HepG2 (cell line): ENCODE data around the gene TTPAL. TPM values are rescaled to one million over a fixed set of nuclear protein-coding genes. Genes with fewer than 3 reads are reported as not detected.

Experiments
- ELF1 ChIP-seq: sonication (generic); formaldehyde crosslinking; IDR thresholded peaks from 2 replicates; pipeline ENCODE4 v1.4.0; 2020; ENCODE audit warnings: missing genetic modification reagents
- EP300 ChIP-seq, 3 experiments: sonication (generic) in 1 of 3; formaldehyde crosslinking in 1 of 3; IDR thresholded peaks; 2 replicates each; pipeline versions ENCODE4 v1.5.1 to v1.6.1; 2011 to 2020; ENCODE audit warnings: low read depth in 2 of 3, low read length in 2 of 3, borderline replicate concordance in 1 of 3, improper control_type of control experiment in 1 of 3, mild to moderate bottlenecking in 1 of 3, missing genetic modification reagents in 1 of 3, moderate library complexity in 1 of 3
- ISL2 ChIP-seq: sonication (generic); formaldehyde crosslinking; IDR thresholded peaks from 2 replicates; pipeline ENCODE4 v1.5.0; 2020; ENCODE audit warnings: missing genetic modification reagents
- MTF2 ChIP-seq: sonication (generic); formaldehyde crosslinking; IDR thresholded peaks from 2 replicates; pipeline ENCODE4 v1.5.0; 2020; ENCODE audit warnings: missing genetic modification reagents, borderline replicate concordance
- NCOA1 ChIP-seq: sonication (generic); formaldehyde crosslinking; IDR thresholded peaks from 2 replicates; pipeline ENCODE4 v1.9.0; 2021; ENCODE audit warnings: missing genetic modification reagents
- NR2F1 ChIP-seq, 2 experiments: fragments of 450-650 bp in 1 of 2; formaldehyde crosslinking in 1 of 2; IDR thresholded peaks; 2 replicates each; pipeline versions ENCODE4 v1.5.0 to v1.6.1; 2016 to 2020; ENCODE audit warnings: mild to moderate bottlenecking in 1 of 2, missing compliant biosample characterization in 1 of 2, missing genetic modification reagents in 1 of 2, moderate library complexity in 1 of 2
- ZNF644 ChIP-seq: IDR thresholded peaks from 2 replicates; pipeline ENCODE4 v1.6.1; 2016; ENCODE audit warnings: low read depth
- ZNF652 ChIP-seq: IDR thresholded peaks from 2 replicates; pipeline ENCODE4 v1.6.1; 2016; ENCODE audit warnings: low read depth, borderline replicate concordance
- ZNF670 ChIP-seq: sonication (generic); formaldehyde crosslinking; IDR thresholded peaks from 2 replicates; pipeline ENCODE4 v1.8.0; 2022; ENCODE audit warnings: mild to moderate bottlenecking, missing genetic modification reagents, borderline replicate concordance
- ZSCAN31 ChIP-seq: sonication (generic); formaldehyde crosslinking; IDR thresholded peaks from 2 replicates; pipeline ENCODE4 v1.5.0; 2020; ENCODE audit warnings: low read depth, mild to moderate bottlenecking, missing genetic modification reagents
- polyA plus RNA-seq, 8 experiments: library from polyadenylated mRNA; depleted of rRNA in 3 of 8; stranded (reverse) in 7 of 8; unstranded in 1 of 8; fragments of >200 nt; fragmentation: Illumina TruSeq in 4 of 8; extraction: Trizol in 4 of 8; gene quantifications; 2 replicates each; pipeline versions ENCODE4 v1.2.1 to v1.2.3, GENCODE V29; 2011 to 2016; ENCODE audit warnings: low read depth in 4 of 8, missing spikeins in 1 of 8, mixed read lengths in 1 of 8; ENCODE audit not compliant: insufficient read depth in 1 of 8
- total RNA-seq, 5 experiments: library from RNA; depleted of rRNA; stranded (reverse); fragments of >200 nt; fragmentation: Illumina TruSeq; extraction: Trizol; gene quantifications; 2 replicates each; pipeline ENCODE4 v1.2.3, GENCODE V29; 2016; ENCODE audit warnings: low read depth in 1 of 5
- TF ChIP-seq, protein P1 (sequence below): IDR thresholded peaks from 2 replicates; pipeline ENCODE4 v1.6.1; 2016; ENCODE audit warnings: low read depth, missing genetic modification reagents, missing compliant biosample characterization
- TF ChIP-seq, protein P2 (sequence below), 2 experiments: sonication (generic) in 1 of 2; formaldehyde crosslinking in 1 of 2; IDR thresholded peaks; 2 replicates each; pipeline versions ENCODE4 v1.4.0 to v1.6.1; 2018 to 2020; ENCODE audit warnings: missing genetic modification reagents in 2 of 2, borderline replicate concordance in 1 of 2, low read depth in 1 of 2, mild to moderate bottlenecking in 1 of 2, missing biosample characterization in 1 of 2
- TF ChIP-seq, protein P3 (sequence below): sonication (generic); formaldehyde crosslinking; IDR thresholded peaks from 2 replicates; pipeline ENCODE4 v1.9.0; 2021; ENCODE audit warnings: mild to moderate bottlenecking, missing genetic modification reagents

TTPAL gene
- total and polyA plus RNA-seq, 2 of the 13 experiments (the other 11 are each of a cell fraction or from before 2014, with no cell fraction given): 4.3 to 18.8 TPM

DNA sequence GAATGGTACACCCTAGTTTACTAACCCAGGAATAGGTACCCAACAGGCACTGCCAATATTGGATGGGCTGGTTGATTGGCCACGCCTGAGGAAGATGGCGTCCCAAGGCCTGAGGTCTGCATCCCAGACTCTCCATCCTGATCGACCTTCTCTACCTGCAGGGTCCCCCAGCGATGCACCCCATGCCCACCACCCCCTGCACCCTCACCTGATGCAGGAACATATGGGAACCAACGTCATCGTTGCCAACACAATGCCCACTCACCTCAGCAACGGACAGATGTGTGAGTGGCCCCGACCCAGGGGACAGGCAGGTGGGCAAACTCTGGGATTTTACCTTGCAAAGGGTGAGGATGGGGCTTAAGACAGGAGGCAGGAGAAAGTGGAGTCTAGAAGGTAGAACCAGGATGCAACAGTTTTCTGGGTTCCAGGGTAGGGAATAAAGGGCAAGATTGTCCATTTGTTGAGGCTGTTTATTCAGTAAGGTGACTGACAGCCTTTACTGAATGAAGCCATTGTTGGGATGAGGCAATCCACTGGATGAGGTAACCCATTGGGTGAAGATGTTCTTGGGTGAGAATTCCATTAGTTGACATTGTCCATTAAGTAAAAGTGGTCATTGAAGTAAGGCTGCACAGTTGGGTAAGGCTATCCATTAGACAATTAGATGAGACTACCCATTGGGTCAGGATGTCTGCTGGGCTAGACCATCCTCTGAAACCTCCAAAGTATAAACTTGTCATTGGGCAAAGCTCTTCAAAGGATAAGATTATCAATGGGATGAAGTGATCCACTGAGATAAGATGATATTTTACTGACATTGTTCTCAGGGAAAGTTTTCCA lies 47.3 kb upstream of the TTPAL start (continued):
- TF ChIP-seq, protein P1, sequence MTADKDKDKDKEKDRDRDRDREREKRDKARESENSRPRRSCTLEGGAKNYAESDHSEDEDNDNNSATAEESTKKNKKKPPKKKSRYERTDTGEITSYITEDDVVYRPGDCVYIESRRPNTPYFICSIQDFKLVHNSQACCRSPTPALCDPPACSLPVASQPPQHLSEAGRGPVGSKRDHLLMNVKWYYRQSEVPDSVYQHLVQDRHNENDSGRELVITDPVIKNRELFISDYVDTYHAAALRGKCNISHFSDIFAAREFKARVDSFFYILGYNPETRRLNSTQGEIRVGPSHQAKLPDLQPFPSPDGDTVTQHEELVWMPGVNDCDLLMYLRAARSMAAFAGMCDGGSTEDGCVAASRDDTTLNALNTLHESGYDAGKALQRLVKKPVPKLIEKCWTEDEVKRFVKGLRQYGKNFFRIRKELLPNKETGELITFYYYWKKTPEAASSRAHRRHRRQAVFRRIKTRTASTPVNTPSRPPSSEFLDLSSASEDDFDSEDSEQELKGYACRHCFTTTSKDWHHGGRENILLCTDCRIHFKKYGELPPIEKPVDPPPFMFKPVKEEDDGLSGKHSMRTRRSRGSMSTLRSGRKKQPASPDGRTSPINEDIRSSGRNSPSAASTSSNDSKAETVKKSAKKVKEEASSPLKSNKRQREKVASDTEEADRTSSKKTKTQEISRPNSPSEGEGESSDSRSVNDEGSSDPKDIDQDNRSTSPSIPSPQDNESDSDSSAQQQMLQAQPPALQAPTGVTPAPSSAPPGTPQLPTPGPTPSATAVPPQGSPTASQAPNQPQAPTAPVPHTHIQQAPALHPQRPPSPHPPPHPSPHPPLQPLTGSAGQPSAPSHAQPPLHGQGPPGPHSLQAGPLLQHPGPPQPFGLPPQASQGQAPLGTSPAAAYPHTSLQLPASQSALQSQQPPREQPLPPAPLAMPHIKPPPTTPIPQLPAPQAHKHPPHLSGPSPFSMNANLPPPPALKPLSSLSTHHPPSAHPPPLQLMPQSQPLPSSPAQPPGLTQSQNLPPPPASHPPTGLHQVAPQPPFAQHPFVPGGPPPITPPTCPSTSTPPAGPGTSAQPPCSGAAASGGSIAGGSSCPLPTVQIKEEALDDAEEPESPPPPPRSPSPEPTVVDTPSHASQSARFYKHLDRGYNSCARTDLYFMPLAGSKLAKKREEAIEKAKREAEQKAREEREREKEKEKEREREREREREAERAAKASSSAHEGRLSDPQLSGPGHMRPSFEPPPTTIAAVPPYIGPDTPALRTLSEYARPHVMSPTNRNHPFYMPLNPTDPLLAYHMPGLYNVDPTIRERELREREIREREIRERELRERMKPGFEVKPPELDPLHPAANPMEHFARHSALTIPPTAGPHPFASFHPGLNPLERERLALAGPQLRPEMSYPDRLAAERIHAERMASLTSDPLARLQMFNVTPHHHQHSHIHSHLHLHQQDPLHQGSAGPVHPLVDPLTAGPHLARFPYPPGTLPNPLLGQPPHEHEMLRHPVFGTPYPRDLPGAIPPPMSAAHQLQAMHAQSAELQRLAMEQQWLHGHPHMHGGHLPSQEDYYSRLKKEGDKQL: peak; percentile 82
- TF ChIP-seq ZNF670 (CRISPR knock-in tag): peak; percentile 73; the same call in 1 of the 2 replicates
- peak; percentile 94 for TF ChIP-seq ISL2 (CRISPR knock-in tag)
- TF ChIP-seq ZNF644 (CRISPR knock-in tag): peak; percentile 100
- TF ChIP-seq ELF1 (CRISPR knock-in tag): peak; percentile 52; the same call in 1 of the 2 replicates
- TF ChIP-seq, protein P2, sequence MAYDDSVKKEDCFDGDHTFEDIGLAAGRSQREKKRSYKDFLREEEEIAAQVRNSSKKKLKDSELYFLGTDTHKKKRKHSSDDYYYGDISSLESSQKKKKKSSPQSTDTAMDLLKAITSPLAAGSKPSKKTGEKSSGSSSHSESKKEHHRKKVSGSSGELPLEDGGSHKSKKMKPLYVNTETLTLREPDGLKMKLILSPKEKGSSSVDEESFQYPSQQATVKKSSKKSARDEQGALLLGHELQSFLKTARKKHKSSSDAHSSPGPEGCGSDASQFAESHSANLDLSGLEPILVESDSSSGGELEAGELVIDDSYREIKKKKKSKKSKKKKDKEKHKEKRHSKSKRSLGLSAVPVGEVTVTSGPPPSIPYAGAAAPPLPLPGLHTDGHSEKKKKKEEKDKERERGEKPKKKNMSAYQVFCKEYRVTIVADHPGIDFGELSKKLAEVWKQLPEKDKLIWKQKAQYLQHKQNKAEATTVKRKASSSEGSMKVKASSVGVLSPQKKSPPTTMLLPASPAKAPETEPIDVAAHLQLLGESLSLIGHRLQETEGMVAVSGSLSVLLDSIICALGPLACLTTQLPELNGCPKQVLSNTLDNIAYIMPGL (CRISPR knock-in tag; IDR thresholded peaks at IDR 0.05; ENCODE audit: borderline replicate concordance in 1 of 2, low read depth in 1 of 2): peak; percentile 28 to 39; a peak in 1 of 4 replicates
- no peak for TF ChIP-seq NCOA1
- peak in 1 of 2 experiments; percentile 9; a peak in 1 of 4 replicates for TF ChIP-seq NR2F1 (CRISPR knock-in tag; IDR thresholded peaks at IDR 0.05)
- no peak for TF ChIP-seq MTF2 (CRISPR knock-in tag)
- TF ChIP-seq ZNF652: peak; percentile 21; the same call in 1 of the 2 replicates
- 0 out of 2 replicates have a peak, but pooled peaks have one; percentile 51 for TF ChIP-seq ZSCAN31 (CRISPR knock-in tag)
- TF ChIP-seq, protein P3, sequence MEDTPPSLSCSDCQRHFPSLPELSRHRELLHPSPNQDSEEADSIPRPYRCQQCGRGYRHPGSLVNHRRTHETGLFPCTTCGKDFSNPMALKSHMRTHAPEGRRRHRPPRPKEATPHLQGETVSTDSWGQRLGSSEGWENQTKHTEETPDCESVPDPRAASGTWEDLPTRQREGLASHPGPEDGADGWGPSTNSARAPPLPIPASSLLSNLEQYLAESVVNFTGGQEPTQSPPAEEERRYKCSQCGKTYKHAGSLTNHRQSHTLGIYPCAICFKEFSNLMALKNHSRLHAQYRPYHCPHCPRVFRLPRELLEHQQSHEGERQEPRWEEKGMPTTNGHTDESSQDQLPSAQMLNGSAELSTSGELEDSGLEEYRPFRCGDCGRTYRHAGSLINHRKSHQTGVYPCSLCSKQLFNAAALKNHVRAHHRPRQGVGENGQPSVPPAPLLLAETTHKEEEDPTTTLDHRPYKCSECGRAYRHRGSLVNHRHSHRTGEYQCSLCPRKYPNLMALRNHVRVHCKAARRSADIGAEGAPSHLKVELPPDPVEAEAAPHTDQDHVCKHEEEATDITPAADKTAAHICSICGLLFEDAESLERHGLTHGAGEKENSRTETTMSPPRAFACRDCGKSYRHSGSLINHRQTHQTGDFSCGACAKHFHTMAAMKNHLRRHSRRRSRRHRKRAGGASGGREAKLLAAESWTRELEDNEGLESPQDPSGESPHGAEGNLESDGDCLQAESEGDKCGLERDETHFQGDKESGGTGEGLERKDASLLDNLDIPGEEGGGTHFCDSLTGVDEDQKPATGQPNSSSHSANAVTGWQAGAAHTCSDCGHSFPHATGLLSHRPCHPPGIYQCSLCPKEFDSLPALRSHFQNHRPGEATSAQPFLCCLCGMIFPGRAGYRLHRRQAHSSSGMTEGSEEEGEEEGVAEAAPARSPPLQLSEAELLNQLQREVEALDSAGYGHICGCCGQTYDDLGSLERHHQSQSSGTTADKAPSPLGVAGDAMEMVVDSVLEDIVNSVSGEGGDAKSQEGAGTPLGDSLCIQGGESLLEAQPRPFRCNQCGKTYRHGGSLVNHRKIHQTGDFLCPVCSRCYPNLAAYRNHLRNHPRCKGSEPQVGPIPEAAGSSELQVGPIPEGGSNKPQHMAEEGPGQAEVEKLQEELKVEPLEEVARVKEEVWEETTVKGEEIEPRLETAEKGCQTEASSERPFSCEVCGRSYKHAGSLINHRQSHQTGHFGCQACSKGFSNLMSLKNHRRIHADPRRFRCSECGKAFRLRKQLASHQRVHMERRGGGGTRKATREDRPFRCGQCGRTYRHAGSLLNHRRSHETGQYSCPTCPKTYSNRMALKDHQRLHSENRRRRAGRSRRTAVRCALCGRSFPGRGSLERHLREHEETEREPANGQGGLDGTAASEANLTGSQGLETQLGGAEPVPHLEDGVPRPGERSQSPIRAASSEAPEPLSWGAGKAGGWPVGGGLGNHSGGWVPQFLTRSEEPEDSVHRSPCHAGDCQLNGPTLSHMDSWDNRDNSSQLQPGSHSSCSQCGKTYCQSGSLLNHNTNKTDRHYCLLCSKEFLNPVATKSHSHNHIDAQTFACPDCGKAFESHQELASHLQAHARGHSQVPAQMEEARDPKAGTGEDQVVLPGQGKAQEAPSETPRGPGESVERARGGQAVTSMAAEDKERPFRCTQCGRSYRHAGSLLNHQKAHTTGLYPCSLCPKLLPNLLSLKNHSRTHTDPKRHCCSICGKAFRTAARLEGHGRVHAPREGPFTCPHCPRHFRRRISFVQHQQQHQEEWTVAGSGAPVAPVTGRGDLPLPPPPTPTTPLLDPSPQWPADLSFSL: peak; percentile 36; the same call in 1 of the 2 replicates
- peak; percentile 92 to 97 for TF ChIP-seq EP300 (IDR thresholded peaks at IDR 0.05; ENCODE audit: low read depth in 2 of 2, low read length in 2 of 2)
- TF ChIP-seq EP300 (CRISPR knock-in tag; IDR thresholded peaks at IDR 0.05; ENCODE audit: borderline replicate concordance): peak; percentile 92
